GM19372 (cell line): Measurements from ENCODE around the gene TMEM134.

Experiments
- ATAC-seq: cut with Tn5 transposase; IDR thresholded peaks from one replicate; pipeline ENCODE4 v1.9.1; 2021; ENCODE audit warnings: mild to moderate bottlenecking, low read depth, moderate library complexity; ENCODE audit not compliant: unreplicated experiment

The TMEM134 gene

GRCh38 chr11:67440229-67441097 lies 28.6 kb downstream of the TMEM134 start:
- no peak for ATAC-seq

DNA sequence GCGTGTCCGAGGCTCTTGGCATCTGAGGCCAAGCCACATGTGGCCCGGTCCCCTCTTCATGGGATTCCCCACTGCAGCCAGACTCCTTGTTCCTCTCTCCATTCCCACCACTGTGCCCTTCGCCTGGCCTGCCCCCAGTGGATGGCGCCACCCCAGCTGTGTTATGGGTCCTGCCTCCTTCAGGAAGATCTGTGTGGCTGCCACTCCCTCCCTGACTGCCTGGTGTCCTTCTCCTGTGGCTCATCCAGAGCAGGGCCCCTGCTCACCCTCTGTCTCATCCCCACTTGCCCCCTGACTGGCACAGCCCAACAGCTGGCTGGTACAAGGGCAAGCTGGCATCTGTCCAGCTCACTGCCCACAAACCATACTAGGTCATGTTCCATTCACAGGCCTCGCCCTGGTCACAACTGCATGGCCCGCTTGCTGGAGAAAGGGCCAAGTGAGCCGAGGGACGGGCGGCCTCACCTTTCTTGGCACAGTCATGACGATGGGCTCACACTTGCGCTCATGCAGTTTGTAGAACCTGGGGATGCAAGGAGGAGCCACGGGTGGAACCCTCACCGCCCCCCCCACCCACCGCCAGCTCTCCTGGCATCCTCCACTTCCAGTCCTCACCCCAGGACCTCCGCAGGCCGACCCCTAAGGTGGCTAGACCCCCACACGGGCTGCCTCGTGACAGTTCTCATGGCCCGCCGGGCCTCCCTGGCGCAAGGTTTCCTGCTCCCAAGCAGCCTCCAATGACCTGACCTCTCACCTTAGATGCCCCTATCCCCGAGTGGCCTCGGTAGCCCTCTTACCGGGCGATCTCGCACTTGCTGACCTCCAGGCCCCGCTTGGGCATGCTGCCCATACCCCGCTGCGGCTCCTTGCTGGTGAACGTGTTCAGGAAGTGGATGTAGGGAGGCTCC lies 29.5 kb downstream of the TMEM134 start:
- no peak for ATAC-seq

- ATAC-seq, result no peak
These were observed 30.7 kb downstream of the TMEM134 start for GRCh38 chr11:67438158-67438902.

DNA sequence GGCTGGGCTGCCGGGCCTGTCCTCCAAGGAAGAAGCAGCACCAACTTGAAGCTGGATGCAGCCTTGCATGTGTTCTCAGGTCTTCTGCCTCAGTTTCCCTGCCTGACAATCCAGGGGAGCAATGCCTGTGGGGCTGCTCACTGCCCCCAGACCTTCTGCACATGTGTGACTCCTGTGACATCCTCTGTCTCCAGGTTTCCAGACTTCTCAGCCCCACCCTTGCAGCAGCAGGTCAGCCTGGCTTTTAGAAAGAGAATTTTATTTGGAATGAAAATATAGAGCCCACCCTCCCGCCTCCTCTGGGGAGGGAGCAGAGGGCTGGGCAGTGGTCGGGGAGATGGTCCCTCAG lies 31.3 kb downstream of the TMEM134 start:
- ATAC-seq, result no peak

- ATAC-seq, result no peak
These were observed 31.8 kb downstream of the TMEM134 start, which contains the start of gene PTPRCAP for GRCh38 chr11:67437082-67437808. Gene PTPRCAP (minus strand): TSS chr11:67437682. CDS start chr11:67437619, 63 bp downstream.

DNA sequence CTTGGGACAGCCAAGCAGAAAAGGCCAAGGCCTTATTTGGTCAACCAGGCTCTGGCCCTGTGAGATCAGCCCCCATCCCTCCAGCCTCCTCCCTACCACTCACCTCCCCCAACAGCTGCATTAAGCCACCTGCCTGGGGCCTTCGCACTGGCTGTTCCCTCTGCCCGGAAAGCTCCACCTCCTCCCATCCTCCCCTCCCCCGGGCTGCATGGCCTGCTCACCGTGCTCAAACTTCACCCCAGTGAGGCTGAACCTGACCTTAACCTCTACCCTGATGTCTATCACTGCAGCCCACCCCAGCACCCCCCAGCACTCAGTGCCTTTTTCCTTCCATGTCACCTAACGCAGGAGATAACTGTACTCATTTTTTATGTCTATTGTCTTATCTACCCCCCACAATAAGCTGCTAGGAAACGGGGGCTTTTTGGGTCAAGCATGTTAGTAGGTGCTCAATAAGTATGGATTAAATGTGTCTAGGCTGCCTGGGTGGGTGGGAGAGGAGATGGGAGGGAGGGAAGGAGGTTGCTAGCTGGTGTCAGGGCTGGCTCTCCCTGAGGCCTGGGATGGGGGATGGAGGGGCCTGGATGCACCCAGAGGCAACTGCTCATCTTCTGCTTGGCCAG lies 32.5 kb downstream of the TMEM134 start:
- ATAC-seq, result peak; percentile 41

- no peak for ATAC-seq
These were observed 33.2 kb downstream of the TMEM134 start for GRCh38 chr11:67435727-67436458.

DNA sequence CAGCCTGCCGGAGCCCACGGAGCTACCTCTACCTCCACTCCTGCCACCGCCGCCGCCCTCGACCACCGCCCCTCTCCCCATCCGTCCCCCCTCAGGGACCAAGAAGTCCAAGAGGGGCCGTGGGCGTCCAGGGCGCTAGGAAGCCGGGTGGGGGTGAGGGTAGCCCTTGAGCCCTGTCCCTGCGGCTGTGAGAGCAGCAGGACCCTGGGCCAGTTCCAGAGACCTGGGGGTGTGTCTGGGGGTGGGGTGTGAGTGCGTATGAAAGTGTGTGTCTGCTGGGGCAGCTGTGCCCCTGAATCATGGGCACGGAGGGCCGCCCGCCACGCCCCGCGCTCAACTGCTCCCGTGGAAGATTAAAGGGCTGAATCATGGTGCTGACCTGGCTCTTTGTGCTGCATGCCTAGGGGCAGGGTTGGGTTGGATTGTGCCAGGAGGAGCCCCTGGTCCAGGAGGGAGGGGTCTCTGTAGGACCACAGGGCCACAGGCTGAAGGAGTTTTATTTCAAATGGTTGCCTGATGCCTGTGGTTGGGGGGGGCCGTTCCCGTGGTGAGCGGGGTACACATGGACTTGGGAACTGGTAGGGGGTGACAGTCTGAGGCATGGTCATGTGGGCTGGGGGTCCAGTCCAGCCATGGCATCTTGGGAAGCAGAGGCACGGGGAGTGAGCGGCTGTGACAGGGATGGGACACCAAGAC lies 33.9 kb downstream of the TMEM134 start:
- ATAC-seq, result no peak

DNA sequence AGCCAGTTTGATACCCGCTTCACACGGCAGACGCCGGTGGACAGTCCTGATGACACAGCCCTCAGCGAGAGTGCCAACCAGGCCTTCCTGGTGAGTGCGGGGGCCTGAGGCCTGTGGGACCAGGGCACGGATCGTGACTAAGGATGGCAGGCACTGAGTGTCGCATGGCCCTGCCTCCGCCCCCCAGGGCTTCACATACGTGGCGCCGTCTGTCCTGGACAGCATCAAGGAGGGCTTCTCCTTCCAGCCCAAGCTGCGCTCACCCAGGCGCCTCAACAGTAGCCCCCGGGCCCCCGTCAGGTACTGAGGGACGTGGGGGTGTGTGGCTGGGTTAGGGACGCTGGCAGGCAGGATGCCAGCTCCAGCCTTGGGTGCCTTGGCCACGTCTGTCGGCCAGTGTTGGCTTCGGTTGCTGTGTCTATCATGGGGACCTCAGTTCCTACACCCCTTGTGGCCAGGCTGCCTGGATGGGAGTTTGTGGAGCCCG lies 34.6 kb downstream of the TMEM134 start:
- no peak for ATAC-seq

- ATAC-seq, result no peak
These were observed 35.3 kb downstream of the TMEM134 start for GRCh38 chr11:67433536-67434394.

- ATAC-seq, result no peak
These were observed 36.2 kb downstream of the TMEM134 start for GRCh38 chr11:67432655-67433349.

DNA sequence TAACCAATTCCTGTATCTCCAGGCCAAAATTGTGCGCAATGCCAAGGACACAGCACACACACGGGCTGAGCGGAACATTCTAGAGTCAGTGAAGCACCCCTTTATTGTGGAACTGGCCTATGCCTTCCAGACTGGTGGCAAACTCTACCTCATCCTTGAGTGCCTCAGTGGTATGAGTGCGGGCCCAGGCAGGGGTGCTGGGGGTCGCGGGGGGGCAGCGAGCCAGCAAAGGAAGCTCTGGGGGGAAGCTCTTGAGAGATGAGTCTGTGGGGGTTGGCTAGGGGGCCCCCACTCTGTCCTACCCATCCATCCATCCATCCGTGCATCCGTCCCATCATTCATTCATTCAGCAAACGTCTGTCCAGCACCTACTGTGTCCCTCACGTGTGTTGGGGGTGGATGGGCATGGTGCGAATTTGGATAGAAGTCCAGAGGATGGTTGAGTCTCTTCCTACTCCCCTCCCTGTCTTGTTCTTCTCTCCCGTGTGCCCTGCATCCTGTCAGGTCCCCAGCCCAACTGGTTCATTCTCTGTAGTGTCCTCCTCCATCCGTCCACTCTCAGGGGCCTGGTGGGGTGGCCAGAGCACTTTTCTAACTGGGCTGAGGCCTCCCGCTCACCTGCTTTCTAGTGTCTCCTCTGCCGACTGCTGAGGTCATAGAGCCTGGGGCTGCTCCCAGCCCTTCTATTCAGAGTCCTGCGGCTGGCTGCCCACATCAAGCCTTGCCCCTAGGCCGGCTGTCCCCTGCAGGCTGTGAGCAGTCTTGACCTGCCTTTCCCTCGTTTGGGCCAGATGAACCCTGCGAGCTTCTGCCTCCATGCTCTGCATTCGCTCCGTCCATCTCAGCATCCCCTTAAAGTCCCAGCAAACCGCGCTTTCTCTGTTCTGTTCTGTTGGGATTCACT lies 37.5 kb downstream of the TMEM134 start:
- no peak for ATAC-seq

GRCh38 chr11:67429722-67430121 lies 39.3 kb downstream of the TMEM134 start:
- no peak for ATAC-seq

GRCh38 chr11:67429038-67429668 lies 39.9 kb downstream of the TMEM134 start:
- ATAC-seq, result no peak
